Erythroblast (primary cell): ENCODE data around the gene ETS1.
"Not testable (repeated sequence)": the region's sequence is repeated elsewhere in the genome, so short reads cannot be mapped to it uniquely, and the experiment has no call there.

Source experiments
- DNase-seq, 2 experiments: peaks; one replicate each; lab custom pipeline; 2025; lab: John Stamatoyannopoulos, UW
- GATA1 ChIP-seq: IDR thresholded peaks from 2 replicates; pipeline ENCODE4 v1.6.1; 2011; ENCODE audit warnings: low read depth, mild to moderate bottlenecking, control low read depth, low read length, moderate library complexity
- POLR2A ChIP-seq: IDR thresholded peaks from 2 replicates; pipeline ENCODE4 v1.6.1; 2011; ENCODE audit warnings: mild to moderate bottlenecking, low read length

ETS1 gene

GRCh38 chr11:128448981-128449713, 138.2 kb downstream of the ETS1 start:
- TF ChIP-seq GATA1: no peak
- TF ChIP-seq POLR2A: no peak

GRCh38 chr11:128448200-128448886, 139.0 kb downstream of the ETS1 start:
- TF ChIP-seq GATA1 (no peak), POLR2A (no peak)
- DNase-seq: no peak

More at GRCh38 chr11:128448981-128449713, 138.2 kb downstream of the ETS1 start:
- DNase-seq: no peak

DNA sequence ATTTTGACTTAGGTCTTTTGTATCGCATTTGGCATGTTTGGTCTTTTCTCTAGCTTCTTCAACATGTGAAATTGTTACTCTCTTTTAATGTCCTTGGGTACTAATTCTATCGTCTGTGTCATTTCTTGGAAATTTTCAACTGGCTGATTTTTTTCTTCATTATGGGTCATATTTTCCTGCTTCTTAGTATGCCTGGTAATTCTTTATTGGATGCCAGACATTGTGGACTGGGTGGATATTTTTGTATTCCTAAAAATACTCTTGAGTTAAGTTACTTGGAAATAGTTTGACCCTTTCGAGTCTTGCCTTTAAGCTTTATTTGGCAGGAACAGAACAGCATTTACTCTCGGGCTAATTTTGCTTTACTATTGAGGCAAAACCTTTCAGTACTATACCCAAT, 140.1 kb downstream of the ETS1 start:
- DNase-seq: no peak
- TF ChIP-seq POLR2A (no peak), GATA1 (no peak)

- not testable (repeated sequence) for DNase-seq
Observed at GRCh38 chr11:128445921-128446320, 141.4 kb downstream of the ETS1 start.

GRCh38 chr11:128437136-128437535, 150.2 kb downstream of the ETS1 start:
- TF ChIP-seq POLR2A (no peak), GATA1 (no peak)
- DNase-seq: no peak

DNA sequence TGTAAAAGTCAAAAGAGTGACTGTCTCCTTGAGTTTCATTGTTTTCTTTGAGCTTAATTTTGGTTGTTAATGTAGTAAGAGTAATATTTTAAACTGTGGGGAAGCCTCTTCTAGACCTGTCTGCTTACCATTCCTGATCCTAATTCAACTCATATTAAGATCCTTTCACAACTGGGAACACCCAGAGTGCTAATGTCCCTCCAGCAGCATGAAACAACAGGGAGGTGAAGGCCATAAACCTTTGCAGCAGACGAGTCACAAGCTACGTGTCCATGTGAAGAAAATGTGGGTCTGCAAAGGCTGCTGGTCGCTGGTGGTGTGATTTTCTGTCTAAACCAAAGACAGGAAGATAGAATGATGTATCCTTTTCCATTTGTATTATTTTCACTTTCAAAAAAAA, 152.5 kb downstream of the ETS1 start:
- DNase-seq: no peak
- no peak for TF ChIP-seq POLR2A

DNA sequence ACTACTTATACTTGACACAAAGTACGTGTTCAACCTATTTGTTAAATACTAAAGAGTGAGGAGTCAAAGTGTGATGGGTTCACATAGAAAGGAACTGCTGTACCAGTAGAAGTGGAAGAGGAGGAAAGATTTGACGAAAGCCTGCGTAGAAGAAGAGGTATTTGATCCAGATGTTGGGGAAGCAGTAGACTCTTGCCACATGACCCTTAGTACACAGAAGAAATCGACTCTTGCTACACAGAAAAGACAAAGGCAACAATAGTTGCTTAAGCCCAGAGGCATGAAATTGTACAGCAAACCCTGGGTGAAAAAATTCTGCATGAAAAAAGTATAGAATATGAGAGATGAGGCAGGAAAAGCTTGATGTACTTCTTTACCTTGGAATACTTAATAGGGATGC, 152.9 kb downstream of the ETS1 start:
- TF ChIP-seq POLR2A (no peak), GATA1 (no peak)
- DNase-seq: no peak

DNA sequence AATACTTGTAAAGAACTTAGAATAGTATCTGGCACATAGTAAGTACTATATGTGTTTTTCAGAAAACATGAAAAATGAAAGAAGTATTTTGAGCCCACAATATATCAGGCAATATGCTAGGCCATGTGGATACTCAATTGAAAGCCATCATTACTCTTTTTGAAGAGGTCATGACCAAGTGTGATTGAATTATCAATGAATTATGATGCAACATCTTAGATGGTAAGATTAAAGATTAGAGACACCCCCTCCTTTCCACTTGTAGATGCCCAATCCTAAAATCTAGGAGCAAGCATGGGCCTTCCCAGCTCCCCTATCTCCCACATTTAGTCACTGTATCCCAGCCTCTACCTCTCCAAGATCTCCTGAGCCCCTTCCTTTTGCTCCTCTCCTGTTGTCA, 154.4 kb downstream of the ETS1 start:
- no peak for TF ChIP-seq GATA1
- TF ChIP-seq POLR2A: no peak
- no peak for DNase-seq

DNA sequence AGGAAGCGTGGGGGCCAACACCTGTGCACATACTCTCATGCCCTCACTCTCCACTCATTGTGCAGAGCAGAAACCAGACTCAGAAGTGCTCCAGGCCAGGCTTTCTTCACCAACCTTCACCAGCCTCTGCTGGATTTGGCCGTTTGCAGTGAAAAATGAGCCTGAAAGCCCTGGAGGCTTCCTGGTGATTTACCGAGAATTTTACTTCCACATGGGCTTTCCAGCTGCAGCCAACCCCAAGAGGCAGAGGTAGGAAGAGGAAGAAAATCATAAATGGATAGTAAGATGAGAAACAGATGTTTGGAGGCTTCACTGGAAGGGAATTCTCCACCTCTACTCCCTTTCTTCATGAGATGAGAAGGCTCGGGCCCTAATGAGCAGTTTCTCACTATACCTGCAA, 155.4 kb downstream of the ETS1 start:
- TF ChIP-seq GATA1: no peak
- TF ChIP-seq POLR2A: no peak
- DNase-seq: no peak

DNA sequence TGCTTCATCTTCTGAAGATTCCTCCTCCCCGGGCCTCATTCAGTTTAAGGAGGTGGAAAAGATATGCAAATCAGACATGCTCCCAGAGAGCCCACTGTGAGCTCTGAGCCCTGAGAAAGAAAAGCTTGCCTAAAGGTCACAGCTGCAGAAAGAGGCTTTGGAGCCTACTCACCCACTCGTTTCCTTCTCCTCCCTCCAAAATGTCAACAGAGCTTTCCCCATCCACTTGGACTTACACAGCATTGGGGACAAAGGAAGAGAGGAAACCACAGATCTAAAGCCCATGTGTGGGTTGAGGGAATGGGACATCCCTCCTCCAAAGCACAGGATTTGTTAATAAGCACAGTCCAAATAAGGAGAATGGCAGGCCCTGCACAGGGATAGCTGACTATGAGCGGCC, 158.4 kb downstream of the ETS1 start:
- DNase-seq: no peak
- TF ChIP-seq POLR2A: no peak

- DNase-seq: no peak
- no peak for TF ChIP-seq POLR2A
- no peak for TF ChIP-seq GATA1
Observed at GRCh38 chr11:128424851-128425285, 162.5 kb downstream of the ETS1 start.

- TF ChIP-seq POLR2A (no peak), GATA1 (no peak)
- DNase-seq: no peak
Observed at GRCh38 chr11:128424271-128424711, 163.1 kb downstream of the ETS1 start.

GRCh38 chr11:128422576-128423370, 164.6 kb downstream of the ETS1 start:
- no peak for DNase-seq
- TF ChIP-seq POLR2A: no peak
- no peak for TF ChIP-seq GATA1
